Motor neuron (in vitro differentiated cells): ENCODE results near the gene BTNL3. TPM values are rescaled to one million over a fixed set of nuclear protein-coding genes. Genes with fewer than 3 reads are reported as not detected.

Experiments
- ATAC-seq, 8 experiments: fragments of 200-7000 bp; cut with Tn5 transposase; replicated peaks in 6 of 8; 2 replicates each; pipeline ENCODE4 v1.8.0; 2021; ENCODE audit warnings: mild to moderate bottlenecking in 8 of 8, moderate library complexity in 8 of 8
- H3K27ac ChIP-seq, 2 donors: fragments of 250-450 bp; sonication (Bioruptor Pico); 2 replicates each; pipeline ENCODE4 v1.9.0; 2021; ENCODE audit warnings: antibody characterized with exemption in 2 of 2, mild to moderate bottlenecking in 2 of 2, moderate library complexity in 1 of 2
- H3K4me1 ChIP-seq, 2 donors: fragments of 250-450 bp; sonication (Bioruptor Pico); replicated peaks in 1 of 2; 2 replicates each; pipeline ENCODE4 v1.6.1; 2021; ENCODE audit warnings: antibody characterized with exemption in 2 of 2, mild to moderate bottlenecking in 2 of 2, moderate library complexity in 1 of 2
- H3K4me3 ChIP-seq, 5 donors: fragments of 250-450 bp; sonication (Bioruptor Pico); 2 replicates each; pipeline ENCODE4 v1.9.0; 2021; ENCODE audit warnings: antibody characterized with exemption in 5 of 5, mild to moderate bottlenecking in 5 of 5, moderate library complexity in 4 of 5
- WGBS, 10 experiments: fragments of 450-650 bp; shearing (Covaris generic); methylation state at CpG; one replicate each; pipeline ENCODE4 v1.0.0; 2022; 5-methylcytosine and 5-hydroxymethylcytosine counted together
- in situ Hi-C, 9 experiments: fragments of 400-800 bp; cut with MboI; loops; one replicate each; pipeline ENCODE4 v1.15.0; 2021; ENCODE audit warnings: low sequenced_read_pairs in 9 of 9, low pct_unique_long_range_greater_than_20kb in 2 of 9; ENCODE audit not compliant: unreplicated experiment in 9 of 9
- total RNA-seq, 8 experiments: library from RNA; unstranded; fragments of 300-600 nt; gene quantifications; 2 replicates each; pipeline versions ENCODE4 v1.2.3 to v1.2.4, GENCODE V29; 2022

BTNL3 gene
- total RNA-seq, 8 experiments from 2014 or later = 0.08 to 0.33 TPM; not detected in 6

- WGBS, 10 experiments = 29 to 100% (median 66%) methylated on average over 1 to 16 of the region's 26 CpGs; no CpG with 5 or more reads in 1 of the 10 experiments
- H3K4me3 ChIP-seq = no peak overlapping the region
- H3K4me1 ChIP-seq = no peaks in the 10 kb centered on the region
- H3K27ac ChIP-seq = no peak overlapping the region
- no peak for ATAC-seq
- in situ Hi-C loops = loop anchor here in 1 of 9 experiments (25.0 kb wide), 1 partner anchor 91 kb away; no protein-coding TSS in a partner anchor
These were observed 39.6 kb downstream of the BTNL3 start for GRCh38 chr5:181028032-181028819.

- in situ Hi-C loops = loop anchor here in 1 of 9 experiments (25.0 kb wide), 1 partner anchor 94 kb away; no protein-coding TSS in a partner anchor
- Histone ChIP-seq H3K4me1 (no peaks in the 10 kb centered on the region), H3K4me3 (no peak overlapping the region), H3K27ac (no peak overlapping the region)
- WGBS, 10 experiments = 0 to 93% (median 56%) methylated on average over 1 to 3 of the region's 3 CpGs; no CpG with 5 or more reads in 2 of the 10 experiments
- no peak for ATAC-seq
These were observed 43.1 kb downstream of the BTNL3 start for GRCh38 chr5:181031716-181032115.

GRCh38 chr5:181035991-181036815 is 47.6 kb downstream of the BTNL3 start:
- in situ Hi-C loops = loop anchor here in 1 of 9 experiments (25.0 kb wide), 1 partner anchor 99 kb away; no protein-coding TSS in a partner anchor
- Histone ChIP-seq H3K27ac (no peak overlapping the region), H3K4me1 (no peaks in the 10 kb centered on the region), H3K4me3 (no peak overlapping the region)
- 0 to 100% (median 59%) methylated on average over 1 to 13 of the region's 20 CpGs; no CpG with 5 or more reads in 3 of the 10 experiments for WGBS, 10 experiments
- ATAC-seq = no peak

- in situ Hi-C loops = loop anchor here in 1 of 9 experiments (25.0 kb wide), 1 partner anchor 100 kb away; no protein-coding TSS in a partner anchor
- ATAC-seq = peak in 1 of 8 experiments; percentile 23
These were observed 48.2 kb downstream of the BTNL3 start for GRCh38 chr5:181036816-181037364.

GRCh38 chr5:181037365-181037861 is 48.8 kb downstream of the BTNL3 start:
- peak in 5 of 8 experiments; percentile 36 to 87 (median 67) for ATAC-seq
- no peak overlapping the region for H3K4me3 ChIP-seq
- WGBS, 10 experiments = 20 to 100% (median 67%) methylated on average over 1 to 3 of the region's 4 CpGs; no CpG with 5 or more reads in 5 of the 10 experiments
- H3K27ac ChIP-seq = no peak overlapping the region
- no peaks in the 10 kb centered on the region for H3K4me1 ChIP-seq
- in situ Hi-C loops = loop anchor here in 1 of 9 experiments (25.0 kb wide), 1 partner anchor 100 kb away; no protein-coding TSS in a partner anchor

More at GRCh38 chr5:181036816-181037364, 48.2 kb downstream of the BTNL3 start:
- WGBS, 10 experiments = 20 to 69% (median 48%) methylated on average over 2 to 7 of the region's 13 CpGs; no CpG with 5 or more reads in 6 of the 10 experiments
- no peak overlapping the region for H3K4me3 ChIP-seq
- no peak overlapping the region for H3K27ac ChIP-seq
- no peaks in the 10 kb centered on the region for H3K4me1 ChIP-seq

- H3K4me1 ChIP-seq = no peaks in the 10 kb centered on the region
- H3K27ac ChIP-seq = no peak overlapping the region
- ATAC-seq = no peak
- WGBS, 10 experiments = 25 to 73% (median 51%) methylated on average over 2 to 6 of the region's 8 CpGs; no CpG with 5 or more reads in 3 of the 10 experiments
- no peak overlapping the region for H3K4me3 ChIP-seq
- in situ Hi-C loops = loop anchor here in 1 of 9 experiments (25.0 kb wide), 1 partner anchor 102 kb away; no protein-coding TSS in a partner anchor
These were observed 50.8 kb downstream of the BTNL3 start for GRCh38 chr5:181039471-181039870.

GRCh38 chr5:181039931-181040630 is 51.4 kb downstream of the BTNL3 start, which contains the start of gene BTNL9:
Gene BTNL9, plus strand, starts transcription at chr5:181040266. Its CDS starts 5,224 bp downstream, at chr5:181045490.
- Histone ChIP-seq H3K27ac (no peak within 1 kb of the TSS), H3K4me1 (no peaks in the 10 kb centered on the region), H3K4me3 (no peak within 1 kb of the TSS)
- whole genome bisulfite sequencing, 10 experiments = 24 to 100% (median 43%) methylated on average over 1 to 11 of the region's 17 CpGs; no CpG with 5 or more reads in 3 of the 10 experiments
- no peak for ATAC-seq
- in situ Hi-C loops = loop anchor here in 1 of 9 experiments (25.0 kb wide), 1 partner anchor 103 kb away; no protein-coding TSS in a partner anchor

GRCh38 chr5:181040631-181040945 is 51.9 kb downstream of the BTNL3 start:
- Histone ChIP-seq H3K4me1 (no peaks in the 10 kb centered on the region), H3K4me3 (no peak overlapping the region), H3K27ac (no peak overlapping the region)
- 62 to 100% (median 67%) methylated on average over 1 to 8 of the region's 8 CpGs; no CpG with 5 or more reads in 7 of the 10 experiments for WGBS, 10 experiments
- in situ Hi-C loops = loop anchor here in 1 of 9 experiments (25.0 kb wide), 1 partner anchor 103 kb away; no protein-coding TSS in a partner anchor
- no peak for ATAC-seq

GRCh38 chr5:181041043-181041442 is 52.4 kb downstream of the BTNL3 start:
- Histone ChIP-seq H3K27ac (no peak overlapping the region), H3K4me3 (no peak overlapping the region), H3K4me1 (no peaks in the 10 kb centered on the region)
- no peak for ATAC-seq
- in situ Hi-C loops = loop anchor here in 1 of 9 experiments (25.0 kb wide), 1 partner anchor 104 kb away; no protein-coding TSS in a partner anchor
- 0 to 100% (median 39%) methylated on average over 1 to 6 of the region's 6 CpGs for WGBS, 10 experiments

- no peak for ATAC-seq
- H3K27ac ChIP-seq = no peak overlapping the region
- H3K4me1 ChIP-seq = no peaks in the 10 kb centered on the region
- 4 to 69% (median 24%) methylated on average over 1 to 15 of the region's 15 CpGs for WGBS, 10 experiments
- in situ Hi-C loops = loop anchor here in 1 of 9 experiments (25.0 kb wide), 1 partner anchor 105 kb away; no protein-coding TSS in a partner anchor
- no peak overlapping the region for H3K4me3 ChIP-seq
These were observed 53.5 kb downstream of the BTNL3 start for GRCh38 chr5:181042036-181042713.

- no peaks in the 10 kb centered on the region for H3K4me1 ChIP-seq
- H3K4me3 ChIP-seq = no peak overlapping the region
- in situ Hi-C loops = loop anchor here in 1 of 9 experiments (25.0 kb wide), 1 partner anchor 105 kb away; no protein-coding TSS in a partner anchor
- 0 to 83% (median 73%) methylated on average over 3 to 7 of the region's 11 CpGs; no CpG with 5 or more reads in 5 of the 10 experiments for WGBS, 10 experiments
- H3K27ac ChIP-seq = no peak overlapping the region
- ATAC-seq = no peak
These were observed 54.1 kb downstream of the BTNL3 start for GRCh38 chr5:181042722-181043121.
